Loucy (cell line): Measurements from ENCODE around the gene ZNF613.

Experiments used
- EZH2phosphoT487 ChIP-seq: fragments of 200-600 bp; IDR thresholded peaks from 2 replicates; pipeline ENCODE4 v1.6.1; 2018; ENCODE audit warnings: antibody characterized with exemption, mild to moderate bottlenecking, moderate library complexity, borderline replicate concordance
- TF ChIP-seq, protein P1 (sequence below): fragments of 200-600 bp; sonication (generic); conservative IDR thresholded peaks from 2 replicates; pipeline ENCODE4 v1.5.1; 2014; ENCODE audit warnings: mild to moderate bottlenecking, antibody characterized with exemption, low read length

DNA sequence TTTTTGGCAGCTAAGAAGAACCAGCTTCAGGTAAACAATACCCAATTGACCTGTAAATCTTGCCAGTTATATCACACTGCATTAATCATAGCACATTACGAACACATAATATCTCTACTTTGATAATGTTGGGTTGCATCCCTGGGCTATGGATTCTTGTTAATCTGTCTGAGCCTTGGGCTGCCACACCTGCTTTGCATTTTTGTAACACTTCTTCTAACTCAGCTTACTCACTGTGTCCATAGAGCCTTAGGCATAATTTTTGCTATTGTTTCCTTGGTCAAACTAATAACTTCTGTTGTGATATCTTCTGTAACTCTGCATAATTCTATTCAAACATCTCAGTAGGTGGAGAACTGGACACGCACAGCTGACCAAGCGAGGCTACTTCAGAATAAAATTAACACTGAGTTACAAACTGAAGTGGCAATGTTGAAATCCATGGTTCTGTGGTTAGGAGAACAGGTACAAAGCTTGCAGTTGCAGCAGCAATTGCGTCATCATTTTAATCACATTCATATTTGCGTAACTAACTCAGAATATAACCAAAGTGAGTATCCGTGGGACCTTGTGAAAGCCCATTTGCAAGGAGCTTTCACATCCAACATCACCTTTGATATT, 53.0 kb downstream of the ZNF613 start:
- TF ChIP-seq, protein P1, sequence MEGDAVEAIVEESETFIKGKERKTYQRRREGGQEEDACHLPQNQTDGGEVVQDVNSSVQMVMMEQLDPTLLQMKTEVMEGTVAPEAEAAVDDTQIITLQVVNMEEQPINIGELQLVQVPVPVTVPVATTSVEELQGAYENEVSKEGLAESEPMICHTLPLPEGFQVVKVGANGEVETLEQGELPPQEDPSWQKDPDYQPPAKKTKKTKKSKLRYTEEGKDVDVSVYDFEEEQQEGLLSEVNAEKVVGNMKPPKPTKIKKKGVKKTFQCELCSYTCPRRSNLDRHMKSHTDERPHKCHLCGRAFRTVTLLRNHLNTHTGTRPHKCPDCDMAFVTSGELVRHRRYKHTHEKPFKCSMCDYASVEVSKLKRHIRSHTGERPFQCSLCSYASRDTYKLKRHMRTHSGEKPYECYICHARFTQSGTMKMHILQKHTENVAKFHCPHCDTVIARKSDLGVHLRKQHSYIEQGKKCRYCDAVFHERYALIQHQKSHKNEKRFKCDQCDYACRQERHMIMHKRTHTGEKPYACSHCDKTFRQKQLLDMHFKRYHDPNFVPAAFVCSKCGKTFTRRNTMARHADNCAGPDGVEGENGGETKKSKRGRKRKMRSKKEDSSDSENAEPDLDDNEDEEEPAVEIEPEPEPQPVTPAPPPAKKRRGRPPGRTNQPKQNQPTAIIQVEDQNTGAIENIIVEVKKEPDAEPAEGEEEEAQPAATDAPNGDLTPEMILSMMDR = no peak
- no peak for TF ChIP-seq EZH2phosphoT487
